H1 (cell line): ENCODE data around the gene BATF3. TPM values are rescaled to one million over a fixed set of nuclear protein-coding genes. Genes with fewer than 3 reads are reported as not detected.

ENCODE experiments used
- CEBPB ChIP-seq: IDR thresholded peaks from 2 replicates; pipeline ENCODE4 v1.6.1; 2012; ENCODE audit warnings: low read depth, low read length
- EGR1 ChIP-seq: IDR thresholded peaks from 2 replicates; pipeline ENCODE4 v1.6.1; 2011; ENCODE audit warnings: low read depth, low read length, borderline replicate concordance
- polyA plus RNA-seq, 7 experiments: library from polyadenylated mRNA; depleted of rRNA in 3 of 7; stranded (reverse) in 5 of 7; unstranded in 2 of 7; fragments of >200 nt in 5 of 7; fragments of 200-250 nt in 2 of 7; gene quantifications; 1 replicate in 5 of 7; 2 replicates in 1 of 7; 4 replicates in 1 of 7; pipeline versions ENCODE4 v1.2.1 to v1.2.3, GENCODE V29; 2011 to 2013; ENCODE audit warnings: missing spikeins in 2 of 7, mixed read lengths in 2 of 7
- total RNA-seq: library from RNA; stranded (reverse); fragmentation: NEBNext Ultra II Directional; extraction: Animal tissue kit (Norgen Biotek cat#: 25700); gene quantifications from 2 replicates; pipeline ENCODE4 v1.2.1, GENCODE V29; 2021

The BATF3 gene
- total and polyA plus RNA-seq, 2 of the 8 experiments (the other 6 are each of a cell fraction or from before 2014, with no cell fraction given): 6.3 TPM

- TF ChIP-seq CEBPB: no peak
- TF ChIP-seq EGR1: no peak
Observed at GRCh38 chr1:212671342-212672031, 28.2 kb downstream of the BATF3 start (continued).
